HCT116 (cell line): ENCODE results near the gene ATN1. TPM values are rescaled to one million over a fixed set of nuclear protein-coding genes. Genes with fewer than 3 reads are reported as not detected.

Source experiments
- ATAC-seq: fragments of 200-7000 bp; cut with Tn5 transposase; 2 replicates; pipeline ENCODE4 v1.9.1; 2020; ENCODE audit warnings: mild to moderate bottlenecking, moderate library complexity
- BruUV-seq: library from RNA; stranded (reverse); fragments of 400-500 nt; replicated peaks from 2 replicates; lab custom pipeline; 2021; lab: Mats Ljungman, UMichigan
- CTCF ChIA-PET: fragments of 300-600 bp; sonication (Branson Sonifier 250); formaldehyde crosslinking; loops from one replicate; lab custom pipeline; 2021; ENCODE audit warnings: antibody characterized with exemption; lab: Charles Lee
- POLR2A ChIA-PET: fragments of 300-600, 350-600 bp; sonication (Branson Sonifier 250); formaldehyde crosslinking; loops from one replicate; lab custom pipeline; 2021; ENCODE audit warnings: antibody characterized with exemption; lab: Charles Lee
- RAD21 ChIA-PET, 2 experiments: fragments of 300-600 bp; sonication (Branson Sonifier 250); formaldehyde crosslinking; loops; one replicate each; lab custom pipeline; 2023; ENCODE audit warnings: low total read pairs in 2 of 2; ENCODE audit not compliant: uncharacterized antibody in 2 of 2, unreplicated experiment in 2 of 2, low non-redundant PET in 1 of 2; lab: Charles Lee
- DNase-seq: peaks from one replicate; pipeline ENCODE4 v3.0.0-alpha.2; 2010; ENCODE audit warnings: low read depth, low spot score
- H2AFZ ChIP-seq: fragments of 200-600 bp; shearing (Covaris generic), sonication (generic); 2 replicates; pipeline ENCODE4 v1.6.1; 2017; ENCODE audit warnings: low read depth, mixed run types, mixed read lengths, antibody characterized with exemption, low read length; ENCODE audit not compliant: poor library complexity, severe bottlenecking
- H3K27ac ChIP-seq: 2 replicates; pipeline ENCODE4 v1.5.1; 2012; ENCODE audit warnings: low read depth, low read length
- H3K27me3 ChIP-seq: fragments of 200-600 bp; sonication (generic); 2 replicates; pipeline ENCODE4 v1.6.1; 2016; ENCODE audit warnings: mixed run types, low read length, mixed read lengths; ENCODE audit not compliant: insufficient read depth
- H3K36me3 ChIP-seq, 2 experiments: fragments of 200-500 bp in 1 of 2; fragments of 200-600 bp in 1 of 2; sonication (Bioruptor generic) in 1 of 2; sonication (generic) in 1 of 2; 2 replicates each; pipeline versions ENCODE4 v1.5.1 to v1.6.1; 2014 to 2016; ENCODE audit warnings: low read length in 2 of 2, inconsistent platforms in 1 of 2, mixed read lengths in 1 of 2, mixed run types in 1 of 2; ENCODE audit not compliant: insufficient read depth in 2 of 2, control insufficient read depth in 1 of 2
- H3K4me1 ChIP-seq, 2 experiments: fragments of 200-600 bp in 1 of 2; sonication (generic) in 1 of 2; 2 replicates each; pipeline versions ENCODE4 v1.5.1 to v1.6.1; 2012 to 2017; ENCODE audit warnings: low read length in 2 of 2, inconsistent platforms in 1 of 2, mild to moderate bottlenecking in 1 of 2, mixed read lengths in 1 of 2, mixed run types in 1 of 2, moderate library complexity in 1 of 2; ENCODE audit not compliant: insufficient read depth in 2 of 2, control insufficient read depth in 1 of 2
- H3K4me2 ChIP-seq: fragments of 200-600 bp; sonication (generic); 2 replicates; pipeline ENCODE4 v1.6.1; 2017; ENCODE audit warnings: mixed run types, low read length, mixed read lengths
- H3K4me3 ChIP-seq, 2 experiments: fragments of 200-600 bp in 1 of 2; sonication (generic) in 1 of 2; replicated peaks in 1 of 2; 2 replicates each; pipeline ENCODE4 v1.5.1; 2011 to 2016; ENCODE audit warnings: low read length in 2 of 2, control low read depth in 1 of 2, low read depth in 1 of 2, mild to moderate bottlenecking in 1 of 2, mixed read lengths in 1 of 2, mixed run types in 1 of 2
- H3K79me2 ChIP-seq: fragments of 200-600 bp; sonication (generic); 2 replicates; pipeline ENCODE4 v1.6.1; 2017; ENCODE audit warnings: mild to moderate bottlenecking, mixed run types, low read length, moderate library complexity, mixed read lengths; ENCODE audit not compliant: insufficient read depth
- H3K9ac ChIP-seq: fragments of 200-600 bp; sonication (generic); 2 replicates; pipeline ENCODE4 v1.6.1; 2016; ENCODE audit warnings: low read length, mixed read lengths
- H3K9me2 ChIP-seq: fragments of 200-600 bp; sonication (generic), shearing (Covaris generic); 2 replicates; pipeline ENCODE4 v1.6.1; 2017; ENCODE audit warnings: mixed run types, mild to moderate bottlenecking, moderate library complexity; ENCODE audit not compliant: insufficient read depth
- H3K9me3 ChIP-seq, 2 experiments: fragments of 200-500 bp in 1 of 2; fragments of 200-600 bp in 1 of 2; sonication (Bioruptor generic) in 1 of 2; sonication (generic) in 1 of 2; 2 replicates each; pipeline ENCODE4 v1.6.1; 2014 to 2017; ENCODE audit warnings: low read length in 2 of 2, mixed read lengths in 2 of 2, inconsistent platforms in 1 of 2, low read depth in 1 of 2, mild to moderate bottlenecking in 1 of 2, mixed run types in 1 of 2, moderate library complexity in 1 of 2; ENCODE audit not compliant: control insufficient read depth in 1 of 2, insufficient read depth in 1 of 2
- H4K20me1 ChIP-seq: fragments of 200-600 bp; sonication (generic), shearing (Covaris generic); 2 replicates; pipeline ENCODE4 v1.6.1; 2017; ENCODE audit warnings: mixed run types, mild to moderate bottlenecking, moderate library complexity; ENCODE audit not compliant: insufficient read depth
- CBX3 ChIP-seq: IDR thresholded peaks from 2 replicates; pipeline ENCODE4 v1.6.1; 2012; ENCODE audit warnings: low read depth
- CEBPB ChIP-seq: IDR thresholded peaks from 2 replicates; pipeline ENCODE4 v1.6.1; 2012; ENCODE audit warnings: low read depth
- EGR1 ChIP-seq: IDR thresholded peaks from 2 replicates; pipeline ENCODE4 v1.6.1; 2012; ENCODE audit warnings: low read depth
- ELF1 ChIP-seq: IDR thresholded peaks from 2 replicates; pipeline ENCODE4 v1.6.1; 2012; ENCODE audit warnings: low read depth, borderline replicate concordance
- EZH2 ChIP-seq: fragments of 200-600 bp; sonication (generic); IDR thresholded peaks from 2 replicates; pipeline ENCODE4 v1.6.1; 2017; ENCODE audit warnings: antibody characterized with exemption, mixed run types
- JUND ChIP-seq: IDR thresholded peaks from 2 replicates; pipeline ENCODE4 v1.6.1; 2012
- MAX ChIP-seq: IDR thresholded peaks from 2 replicates; pipeline ENCODE4 v1.6.1; 2012
- POLR2AphosphoS5 ChIP-seq: IDR thresholded peaks from 2 replicates; pipeline ENCODE4 v1.6.1; 2011; ENCODE audit warnings: mild to moderate bottlenecking, low read depth, low read length, moderate library complexity
- SP1 ChIP-seq: IDR thresholded peaks from 2 replicates; pipeline ENCODE4 v1.6.1; 2012; ENCODE audit warnings: low read depth
- SRF ChIP-seq: IDR thresholded peaks from 2 replicates; pipeline ENCODE4 v1.6.1; 2012; ENCODE audit warnings: low read depth
- TCF7L2 ChIP-seq: IDR thresholded peaks from 2 replicates; pipeline ENCODE4 v1.7.0; 2011; ENCODE audit warnings: borderline replicate concordance, inconsistent platforms; ENCODE audit not compliant: insufficient read depth, insufficient read length; ENCODE audit errors: extremely low read depth
- ZBTB33 ChIP-seq: IDR thresholded peaks from 2 replicates; pipeline ENCODE4 v1.6.1; 2011; ENCODE audit warnings: mild to moderate bottlenecking, low read length, moderate library complexity; ENCODE audit not compliant: insufficient replicate concordance; ENCODE audit errors: extremely low read depth
- ZFX ChIP-seq: fragments of 450-650 bp; IDR thresholded peaks from 2 replicates; pipeline ENCODE4 v1.6.1; 2017
- ZNF274 ChIP-seq: fragments of 200-500 bp; sonication (Bioruptor generic); IDR thresholded peaks from 2 replicates; pipeline ENCODE4 v1.6.1; 2014; ENCODE audit warnings: mild to moderate bottlenecking, low read depth, low read length, inconsistent platforms
- intact Hi-C: fragments of 100-400 bp; cut with micrococcal nuclease; formaldehyde crosslinking; loops from 2 replicates; pipeline ENCODE4 v1.10.0; 2022
- total RNA-seq: library from RNA; stranded (reverse); gene quantifications from one replicate; pipeline ENCODE4 v1.2.1, GENCODE V29; 2021; ENCODE audit not compliant: unreplicated experiment
- TF ChIP-seq, protein P1 (sequence below): IDR thresholded peaks from 2 replicates; pipeline ENCODE4 v1.6.1; 2012; ENCODE audit warnings: low read depth

Gene ATN1
- total RNA-seq, 1 experiment from 2014 or later, result 104 TPM

- TF ChIP-seq POLR2AphosphoS5, result peak; percentile 93
- TF ChIP-seq CBX3, result peak; percentile 80; the same call in 1 of the 2 replicates
Observed at GRCh38 chr12:6890789-6891645, 36.7 kb upstream of the ATN1 start (continued).

- Histone ChIP-seq H3K79me2 (no peaks in the 10 kb centered on the region), H3K9me2 (no peaks in the 10 kb centered on the region), H3K4me3 (peak overlapping the region; percentile 13 to 33), H4K20me1 (no peaks in the 10 kb centered on the region), H3K27me3 (no peaks in the 10 kb centered on the region), H3K9ac (peak overlapping the region; percentile 46), H3K36me3 (no peaks in the 10 kb centered on the region; a peak in 1 of 4 replicates), H3K9me3 (no peaks in the 10 kb centered on the region), H3K27ac (peak overlapping the region; percentile 51), H2AFZ (peak overlapping the region; percentile 57), H3K4me2 (peak overlapping the region; percentile 73), H3K4me1 (peaks cover 12 to 18% of the 10 kb centered on the region in 2 experiments)
- CTCF ChIA-PET, result interaction anchor here (0.9 to 2.1 kb wide), 12 partner anchors 10 to 222 kb away, joined by 3 to 30 read pairs (median 4); partner anchors contain the start of genes CDCA3, SPSB2, USP5 and ZNF384
- intact Hi-C loops, result loop anchor here (1.0 kb wide), 1 partner anchor 20 kb away; no protein-coding TSS in a partner anchor
- TSS peak; percentile 69 for BruUV-seq
- DNase-seq (no peak), ATAC-seq (peak; percentile 5)
- RAD21 ChIA-PET, result interaction anchor here (1.2 kb wide), 2 partner anchors 18 to 19 kb away, joined by 3 to 4 read pairs; partner anchors contain the start of gene SPSB2 (in 2 of the 2)
- POLR2A ChIA-PET, result interaction anchor here (0.7 to 1.7 kb wide), 12 partner anchors 11 to 72 kb away, joined by 3 to 10 read pairs (median 4); partner anchors contain the start of genes C12orf57, LRRC23, RNU7-1 and SPSB2
- no peak for TF ChIP-seq ELF1
- TF ChIP-seq POLR2AphosphoS5, result no peak
- TF ChIP-seq EZH2, result no peak
- TF ChIP-seq MAX, result no peak
- no peak for TF ChIP-seq CEBPB
- no peak for TF ChIP-seq SRF
- no peak for TF ChIP-seq ZNF274
- TF ChIP-seq, protein P1, sequence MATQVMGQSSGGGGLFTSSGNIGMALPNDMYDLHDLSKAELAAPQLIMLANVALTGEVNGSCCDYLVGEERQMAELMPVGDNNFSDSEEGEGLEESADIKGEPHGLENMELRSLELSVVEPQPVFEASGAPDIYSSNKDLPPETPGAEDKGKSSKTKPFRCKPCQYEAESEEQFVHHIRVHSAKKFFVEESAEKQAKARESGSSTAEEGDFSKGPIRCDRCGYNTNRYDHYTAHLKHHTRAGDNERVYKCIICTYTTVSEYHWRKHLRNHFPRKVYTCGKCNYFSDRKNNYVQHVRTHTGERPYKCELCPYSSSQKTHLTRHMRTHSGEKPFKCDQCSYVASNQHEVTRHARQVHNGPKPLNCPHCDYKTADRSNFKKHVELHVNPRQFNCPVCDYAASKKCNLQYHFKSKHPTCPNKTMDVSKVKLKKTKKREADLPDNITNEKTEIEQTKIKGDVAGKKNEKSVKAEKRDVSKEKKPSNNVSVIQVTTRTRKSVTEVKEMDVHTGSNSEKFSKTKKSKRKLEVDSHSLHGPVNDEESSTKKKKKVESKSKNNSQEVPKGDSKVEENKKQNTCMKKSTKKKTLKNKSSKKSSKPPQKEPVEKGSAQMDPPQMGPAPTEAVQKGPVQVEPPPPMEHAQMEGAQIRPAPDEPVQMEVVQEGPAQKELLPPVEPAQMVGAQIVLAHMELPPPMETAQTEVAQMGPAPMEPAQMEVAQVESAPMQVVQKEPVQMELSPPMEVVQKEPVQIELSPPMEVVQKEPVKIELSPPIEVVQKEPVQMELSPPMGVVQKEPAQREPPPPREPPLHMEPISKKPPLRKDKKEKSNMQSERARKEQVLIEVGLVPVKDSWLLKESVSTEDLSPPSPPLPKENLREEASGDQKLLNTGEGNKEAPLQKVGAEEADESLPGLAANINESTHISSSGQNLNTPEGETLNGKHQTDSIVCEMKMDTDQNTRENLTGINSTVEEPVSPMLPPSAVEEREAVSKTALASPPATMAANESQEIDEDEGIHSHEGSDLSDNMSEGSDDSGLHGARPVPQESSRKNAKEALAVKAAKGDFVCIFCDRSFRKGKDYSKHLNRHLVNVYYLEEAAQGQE, result no peak
- no peak for TF ChIP-seq CBX3
- no peak for TF ChIP-seq SP1
- TF ChIP-seq JUND, result no peak
- no peak for TF ChIP-seq EGR1
- no peak for TF ChIP-seq ZBTB33
- TF ChIP-seq ZFX, result no peak
- TF ChIP-seq TCF7L2, result no peak
Observed at GRCh38 chr12:6891646-6892001, 36.1 kb upstream of the ATN1 start.
